Amniotic epithelial cell (primary cell): ENCODE results near the gene RPTOR.

Source experiments
- DNase-seq: peaks from one replicate; pipeline ENCODE4 v3.0.0-alpha.2; 2010; ENCODE audit warnings: low read depth

Gene RPTOR

DNA sequence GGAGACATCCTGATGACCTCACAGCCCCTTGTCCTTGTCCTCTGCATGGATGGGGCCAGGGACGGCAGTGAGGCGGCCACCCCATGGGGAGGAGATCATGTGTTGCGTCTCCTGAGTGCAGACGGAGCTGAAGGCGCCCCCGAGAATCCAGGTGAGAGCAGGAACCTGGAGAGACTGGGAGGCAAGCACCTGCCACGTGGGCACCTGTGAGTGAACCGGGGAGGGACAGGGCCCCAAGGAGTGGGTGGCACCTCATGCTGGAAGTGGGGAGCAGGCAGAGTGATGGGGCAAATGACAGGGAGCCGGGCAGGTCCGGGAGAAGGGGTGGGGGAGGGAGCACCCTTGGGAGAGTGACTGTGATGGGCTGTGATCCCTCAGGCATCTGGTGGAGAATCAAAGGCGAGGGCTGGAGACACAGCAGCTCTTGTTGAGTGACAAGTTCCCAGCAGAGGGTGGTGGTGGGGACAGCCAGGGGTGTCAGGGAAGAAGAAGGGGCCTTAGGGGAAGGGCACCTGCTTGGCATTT lies 272.7 kb downstream of the RPTOR start:
- DNase-seq, result no peak

DNA sequence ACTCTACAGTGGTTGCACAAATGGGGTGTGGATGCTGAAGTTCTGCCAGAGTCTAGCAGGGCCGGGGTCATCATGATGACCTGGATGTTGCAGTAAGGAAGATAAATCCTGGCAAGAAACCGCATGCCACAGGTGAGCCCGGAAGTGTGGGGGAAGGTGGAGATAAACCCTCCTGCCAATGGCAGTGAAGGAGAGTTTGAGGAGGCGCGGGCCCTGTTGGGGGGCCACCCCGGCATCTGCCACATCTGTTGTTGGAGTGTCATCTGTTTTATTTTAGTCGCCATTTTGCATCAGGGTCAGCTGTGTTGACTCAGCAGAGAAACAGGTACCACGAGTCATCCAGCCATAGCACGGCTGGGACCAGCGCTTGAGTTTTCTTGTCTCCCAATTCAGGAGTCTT lies 273.2 kb downstream of the RPTOR start:
- DNase-seq, result peak; percentile 34

- no peak for DNase-seq
These were observed 274.2 kb downstream of the RPTOR start for GRCh38 chr17:80818871-80819270.

DNA sequence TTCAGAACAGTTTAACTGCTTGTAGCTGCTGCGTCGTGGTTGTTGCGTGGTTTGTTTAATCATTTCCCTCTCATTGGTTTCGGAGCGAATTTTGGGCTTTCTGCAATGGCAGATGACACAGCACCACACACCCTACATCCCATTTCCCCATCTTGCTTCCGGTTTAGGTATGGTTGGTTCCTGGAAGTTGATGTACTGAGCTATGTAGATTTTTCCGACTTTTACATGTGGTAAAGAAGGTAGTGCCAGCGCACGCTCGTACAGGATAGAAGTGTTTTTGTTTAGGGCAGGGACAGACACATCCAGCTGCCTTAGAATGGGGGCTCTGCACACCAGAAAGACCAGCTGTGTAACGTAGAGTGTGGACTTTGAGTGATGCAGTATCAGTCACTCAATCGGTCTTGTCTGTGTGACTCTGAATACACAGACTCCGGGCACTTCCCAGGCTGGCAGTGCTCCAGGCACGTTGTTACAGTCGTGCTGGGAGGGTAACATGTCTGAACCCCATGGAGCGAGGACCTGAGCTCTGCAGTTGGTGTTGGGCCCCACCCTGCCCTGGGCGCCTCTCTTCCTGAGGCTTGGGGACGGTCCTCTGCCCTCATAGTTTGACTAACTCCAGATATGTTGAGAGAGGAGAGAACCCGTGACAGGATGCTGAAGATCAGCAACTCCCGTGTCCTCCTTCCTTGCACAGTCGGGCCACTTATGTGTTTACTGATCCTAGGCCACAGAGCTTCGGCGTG lies 275.0 kb downstream of the RPTOR start:
- DNase-seq, result no peak

DNA sequence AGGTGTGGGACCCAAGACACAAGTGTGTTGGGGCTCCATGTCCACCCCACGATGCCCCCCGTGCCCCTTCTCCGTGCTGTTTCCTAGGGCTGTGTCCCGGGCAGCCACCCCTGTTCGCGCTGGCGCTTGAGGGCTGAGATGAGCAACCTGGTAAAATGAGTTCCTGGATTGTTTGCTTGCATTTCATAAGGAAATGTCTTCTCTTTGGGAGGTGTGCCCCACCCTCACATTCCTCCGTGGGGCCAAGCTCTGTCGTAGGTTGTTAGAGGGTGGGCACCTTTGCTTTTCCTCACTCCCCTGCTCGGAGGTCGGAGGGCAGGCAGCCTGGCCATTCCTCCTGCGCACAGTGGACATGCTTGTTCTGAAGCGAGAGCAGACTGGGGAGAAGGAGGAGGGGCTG lies 275.7 kb downstream of the RPTOR start:
- DNase-seq, result no peak

DNA sequence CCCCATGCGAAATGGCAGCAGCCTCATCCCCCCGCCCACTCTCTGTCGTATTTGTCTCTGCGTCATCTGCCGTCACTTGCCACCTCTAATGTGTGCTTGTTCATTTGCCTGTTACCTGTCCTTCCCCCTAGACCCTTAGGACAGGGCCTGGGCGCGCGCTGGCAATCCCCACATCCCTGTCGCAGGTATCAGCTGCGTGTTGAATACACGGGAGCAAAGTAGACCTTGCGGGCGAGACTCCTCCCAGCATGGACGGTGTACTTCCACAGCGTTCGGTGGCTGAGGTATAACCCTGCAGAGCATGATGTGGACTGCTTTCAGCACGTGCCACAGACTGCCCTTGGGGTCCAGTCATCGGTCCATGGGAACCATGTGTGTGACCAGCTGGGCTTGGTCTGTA lies 276.9 kb downstream of the RPTOR start:
- DNase-seq, result no peak

- no peak for DNase-seq
These were observed 277.5 kb downstream of the RPTOR start for GRCh38 chr17:80822021-80822699.

- peak; percentile 87 for DNase-seq
These were observed 278.2 kb downstream of the RPTOR start for GRCh38 chr17:80822700-80823410.

GRCh38 chr17:80824549-80825470 lies 280.2 kb downstream of the RPTOR start:
- DNase-seq, result no peak

DNA sequence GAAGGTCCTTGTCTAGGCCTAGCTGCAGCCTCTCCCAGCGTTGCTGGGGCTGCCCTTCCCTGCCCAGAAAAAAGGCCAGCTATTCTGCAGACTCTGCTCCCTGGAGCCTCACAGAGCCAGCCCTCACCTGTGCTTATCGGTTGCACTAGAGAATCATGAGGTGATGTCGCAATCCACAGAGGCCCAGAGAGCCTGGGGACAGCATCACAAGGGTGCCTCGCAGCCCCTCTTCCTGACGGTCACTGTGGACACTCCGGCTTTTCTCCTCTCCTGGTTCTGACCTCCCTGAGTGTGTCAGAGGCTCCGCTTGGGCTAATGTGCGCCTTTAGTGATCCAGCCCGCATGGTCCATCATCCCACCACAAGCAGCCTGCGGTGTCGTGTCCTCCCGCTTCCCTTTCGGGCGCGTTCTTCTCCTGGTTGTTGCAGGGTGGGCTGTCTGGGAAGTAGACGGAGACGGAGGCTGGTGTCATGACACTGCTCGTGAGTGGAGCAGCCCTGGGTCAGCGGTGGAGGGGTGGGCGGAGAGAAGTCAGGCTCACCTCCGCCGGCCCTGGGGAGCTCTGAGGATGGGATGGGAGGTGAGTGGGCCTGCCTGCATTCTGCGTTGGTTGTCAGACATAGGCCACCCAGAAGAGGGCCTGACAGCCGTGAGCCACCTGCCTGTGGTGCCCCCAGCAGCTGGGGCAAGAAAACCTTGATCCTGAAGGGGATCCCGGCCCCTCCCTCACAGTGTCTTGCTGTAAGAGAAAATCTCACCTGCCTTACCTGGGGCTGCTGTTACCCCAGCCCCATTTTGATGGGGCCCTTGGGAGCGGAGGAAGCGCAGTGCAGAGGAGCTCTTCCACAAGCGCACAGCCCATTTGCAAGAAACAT lies 281.1 kb downstream of the RPTOR start:
- DNase-seq, result no peak

GRCh38 chr17:80826346-80826954 lies 281.8 kb downstream of the RPTOR start:
- no peak for DNase-seq

DNA sequence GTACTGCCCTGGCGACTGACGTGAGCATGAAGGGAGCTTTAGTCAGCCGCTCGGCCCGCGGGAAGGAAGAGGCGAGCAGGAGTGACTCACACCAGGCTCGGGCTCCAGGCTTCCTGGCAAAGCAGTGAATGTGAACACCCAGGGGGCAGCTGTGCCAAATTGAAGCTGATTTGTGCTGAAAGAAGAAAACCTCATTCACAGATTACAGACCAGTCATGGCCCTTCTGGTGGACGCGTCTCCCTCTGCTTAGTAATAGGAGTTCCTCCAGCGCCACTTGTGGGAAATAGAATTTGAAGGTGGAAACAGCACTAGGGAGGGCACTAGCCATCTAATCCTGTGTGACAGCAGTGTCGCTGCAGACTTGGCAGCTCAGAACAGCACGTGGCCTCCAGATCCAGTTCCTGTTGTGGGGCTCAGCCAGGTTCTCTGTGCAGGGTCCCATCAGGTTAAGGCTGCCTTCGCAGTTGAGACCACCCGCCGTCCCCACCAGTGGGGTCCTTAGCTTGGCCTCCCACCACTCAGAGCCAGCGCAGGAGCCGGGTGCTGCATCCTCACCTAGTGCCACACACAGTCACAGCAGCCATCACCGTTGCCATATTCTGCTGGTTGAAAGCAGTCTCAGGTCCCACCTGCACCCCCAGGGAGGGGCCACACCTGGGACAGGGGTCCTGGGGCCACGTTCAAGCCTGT lies 282.5 kb downstream of the RPTOR start:
- peak; percentile 96 for DNase-seq

DNA sequence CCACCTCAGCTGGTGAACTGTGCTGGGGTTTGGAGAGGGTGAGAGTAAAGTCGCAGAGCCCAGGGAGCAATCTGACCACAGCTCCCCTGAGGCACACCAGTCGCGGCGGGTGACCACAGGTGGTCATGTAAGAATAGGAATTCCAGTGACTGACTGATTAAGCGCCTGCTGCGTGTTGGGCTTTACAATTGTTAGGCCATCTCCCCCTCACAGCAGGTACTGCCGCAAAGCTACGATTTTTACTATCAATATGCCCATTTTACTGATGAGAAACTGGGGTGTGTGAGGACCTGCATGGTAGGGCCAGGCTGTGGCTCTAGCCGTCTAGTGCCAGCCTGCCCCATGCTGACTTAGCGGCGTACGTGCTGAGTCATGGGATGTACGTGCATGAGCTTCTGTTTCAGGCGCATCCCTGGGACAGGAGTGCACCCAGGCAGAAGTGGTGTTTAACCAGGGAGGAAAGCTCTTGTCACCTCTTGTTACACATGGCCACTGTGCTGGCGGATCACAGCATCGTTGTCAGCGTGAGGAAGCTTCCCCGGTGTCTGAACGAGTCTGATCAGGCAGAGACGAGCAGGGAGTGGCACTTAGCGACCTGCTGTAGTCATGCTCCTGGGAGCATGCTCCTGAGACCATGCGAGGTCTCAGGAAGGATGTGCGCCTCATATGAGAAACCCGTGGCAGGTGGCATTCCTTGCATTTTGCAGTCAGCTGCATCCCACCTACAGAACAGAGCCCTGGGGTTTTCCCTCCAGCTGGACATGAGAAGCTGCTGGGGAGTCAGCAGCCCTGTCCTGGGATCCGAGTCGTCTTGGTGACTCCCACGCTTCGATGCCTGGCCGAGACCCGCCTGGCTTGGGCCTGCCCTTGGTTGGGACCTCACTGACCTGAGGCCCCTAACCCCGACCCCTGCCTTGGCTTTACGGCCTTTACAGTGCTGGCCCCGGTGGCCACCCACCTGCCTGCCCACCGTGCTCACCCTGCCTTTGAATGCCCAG lies 283.3 kb downstream of the RPTOR start:
- DNase-seq, result no peak

DNA sequence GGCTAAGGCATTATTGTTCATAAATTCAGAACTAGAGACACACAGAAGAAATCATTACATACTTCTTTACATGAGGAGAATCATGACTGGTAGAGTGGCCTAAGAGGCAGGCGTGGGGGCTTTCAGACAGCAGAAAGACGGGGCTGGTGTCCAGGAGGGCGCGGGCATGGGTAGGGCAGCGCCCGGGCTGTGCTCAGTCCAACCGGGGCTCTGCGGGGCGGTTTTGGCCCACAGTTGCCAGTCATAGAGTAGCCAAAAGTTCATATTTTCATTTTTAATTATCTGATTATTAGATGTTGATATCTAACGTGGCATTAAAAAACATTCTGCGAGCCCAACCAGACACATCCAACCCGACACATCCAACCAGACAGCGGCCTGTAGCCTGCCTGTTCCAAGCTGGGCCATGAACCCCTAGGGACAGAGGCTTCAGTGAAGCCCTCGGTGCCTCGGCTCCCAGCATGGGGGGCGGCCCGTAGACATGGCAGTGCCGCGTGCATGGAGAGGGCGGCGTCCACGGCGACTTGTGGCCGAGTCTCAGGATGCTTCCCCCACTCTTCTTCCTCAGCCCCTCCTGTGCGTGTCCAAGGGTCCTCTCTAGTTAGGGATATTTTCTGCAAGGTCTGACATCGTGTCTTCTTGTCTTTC lies 284.7 kb downstream of the RPTOR start:
- no peak for DNase-seq

DNA sequence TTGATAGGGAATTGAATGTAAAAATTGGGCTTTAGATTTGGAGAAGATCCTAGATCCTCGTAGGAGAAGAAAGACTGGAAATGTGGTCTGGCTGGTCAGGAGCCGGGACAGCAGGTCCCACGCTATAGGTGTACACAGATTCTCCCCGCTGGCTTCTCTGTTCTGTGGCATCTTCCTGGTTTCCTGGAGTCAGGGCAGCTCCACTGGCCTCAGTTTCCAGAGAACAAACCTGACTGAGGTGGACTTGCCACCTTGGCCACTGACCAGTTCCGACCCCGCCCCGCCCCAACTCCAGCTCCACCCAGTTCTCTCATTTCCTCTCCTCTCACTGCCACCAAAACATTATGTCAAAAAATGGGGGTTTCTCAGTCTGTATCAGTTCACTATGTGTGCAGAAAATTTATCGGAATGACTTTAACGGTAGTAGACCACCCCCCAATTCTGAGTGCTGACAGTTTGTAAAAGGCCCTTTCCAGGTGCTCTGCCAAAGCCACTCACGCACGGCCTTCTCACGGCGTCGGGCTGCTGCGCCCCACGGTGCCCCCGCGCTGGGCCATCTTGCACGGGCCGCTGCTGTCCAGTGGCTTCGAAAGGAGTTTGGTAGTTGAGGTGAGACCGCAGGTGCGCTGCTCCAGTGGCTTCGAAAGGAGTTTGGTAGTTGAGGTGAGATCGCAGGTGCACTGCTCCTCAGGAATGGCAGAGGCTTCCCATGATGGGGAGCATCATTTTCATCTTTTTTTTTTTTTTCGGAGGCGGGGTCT lies 285.6 kb downstream of the RPTOR start:
- DNase-seq, result no peak

DNA sequence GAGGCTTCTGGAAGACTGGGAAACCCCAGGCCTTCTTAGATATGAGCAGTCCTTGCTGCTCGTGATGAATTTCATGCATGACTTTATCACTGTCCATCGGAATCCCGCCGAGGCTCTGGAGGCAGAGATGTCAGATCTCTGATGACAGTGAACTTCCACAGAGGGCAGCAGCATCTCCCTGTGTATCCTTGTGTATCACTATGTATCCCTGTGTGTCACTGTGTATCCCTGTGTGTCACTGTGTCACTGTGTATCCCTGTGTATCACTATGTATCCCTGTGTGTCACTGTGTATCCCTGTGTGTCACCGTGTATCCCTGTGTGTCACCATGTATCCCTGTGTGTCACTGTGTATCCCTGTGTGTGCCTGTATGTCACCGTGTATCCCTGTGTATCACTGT lies 286.9 kb downstream of the RPTOR start:
- no peak for DNase-seq

DNA sequence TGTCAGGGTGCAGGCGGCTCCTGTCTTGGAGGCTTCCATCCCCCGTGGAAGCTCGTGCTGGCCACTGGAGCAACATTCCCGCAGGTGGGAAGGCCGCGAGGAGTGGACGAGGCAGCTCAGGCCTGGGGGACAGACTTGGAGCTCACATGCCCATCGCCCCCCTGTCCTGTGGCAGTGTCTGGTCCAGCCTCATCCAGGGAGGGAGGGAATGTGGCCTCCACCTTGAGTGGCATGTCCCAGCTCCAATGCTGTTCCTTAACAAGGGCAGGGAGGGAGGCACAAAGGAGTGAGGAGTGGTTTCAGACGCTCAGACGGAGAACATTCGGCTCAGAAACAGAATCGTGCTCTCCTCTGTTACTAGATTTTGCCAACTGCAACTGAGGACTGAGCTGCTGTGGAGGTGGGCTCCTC lies 287.6 kb downstream of the RPTOR start:
- DNase-seq, result peak; percentile 47
